Hematopoietic multipotent progenitor cell treated with erythropoietin and hydrocortisone succinate and interleukin-3 and kit ligand, for 6 days (in vitro differentiated cells): Measurements from ENCODE around the gene CCL27.
A peak's percentile ranks its signal among the peaks of the same experiment; 100 is the strongest.

Experiments
- DNase-seq: peaks from one replicate; pipeline ENCODE4 v3.0.0-alpha.2; 2015

CCL27 gene

DNA sequence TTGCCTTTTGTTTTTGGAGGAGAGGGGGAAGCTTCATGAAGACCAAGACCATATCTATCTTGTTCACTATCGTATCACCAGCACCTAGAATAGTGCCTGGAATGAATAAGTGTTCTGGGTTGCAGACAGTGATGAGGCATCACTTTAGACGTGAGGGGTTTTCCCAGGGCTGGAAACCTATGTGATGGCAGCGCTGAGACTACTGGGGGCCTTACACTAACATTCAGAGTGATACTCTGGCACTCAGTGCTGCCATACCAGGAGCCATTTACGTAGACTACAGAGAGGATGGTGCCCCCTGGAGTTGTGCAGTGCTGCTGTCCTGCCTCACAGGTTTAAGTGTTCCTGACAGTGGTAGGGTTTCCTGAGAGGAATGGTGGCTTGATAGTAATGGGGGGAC lies 21.7 kb upstream of the CCL27 start:
- DNase-seq, result no peak

DNA sequence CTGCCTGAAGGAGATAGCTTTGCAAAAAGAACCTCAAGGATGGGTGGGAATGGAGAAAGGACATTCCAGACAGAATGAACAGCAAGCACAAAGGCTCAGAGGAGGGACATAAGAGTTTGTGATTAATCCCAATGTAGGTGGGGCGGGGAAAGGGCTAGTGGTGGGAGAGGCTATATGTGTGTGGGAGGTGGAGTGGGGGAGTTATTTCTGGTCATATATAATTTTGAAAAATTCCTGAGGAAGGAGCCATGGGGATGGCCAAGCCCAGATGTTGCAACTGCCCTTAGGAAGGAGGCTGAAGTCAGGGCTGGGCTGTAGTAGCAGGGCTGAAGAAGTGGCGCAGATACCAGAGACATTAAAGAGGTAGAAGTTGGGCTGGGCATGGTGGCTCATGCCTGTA lies 13.4 kb upstream of the CCL27 start:
- DNase-seq, result no peak

DNA sequence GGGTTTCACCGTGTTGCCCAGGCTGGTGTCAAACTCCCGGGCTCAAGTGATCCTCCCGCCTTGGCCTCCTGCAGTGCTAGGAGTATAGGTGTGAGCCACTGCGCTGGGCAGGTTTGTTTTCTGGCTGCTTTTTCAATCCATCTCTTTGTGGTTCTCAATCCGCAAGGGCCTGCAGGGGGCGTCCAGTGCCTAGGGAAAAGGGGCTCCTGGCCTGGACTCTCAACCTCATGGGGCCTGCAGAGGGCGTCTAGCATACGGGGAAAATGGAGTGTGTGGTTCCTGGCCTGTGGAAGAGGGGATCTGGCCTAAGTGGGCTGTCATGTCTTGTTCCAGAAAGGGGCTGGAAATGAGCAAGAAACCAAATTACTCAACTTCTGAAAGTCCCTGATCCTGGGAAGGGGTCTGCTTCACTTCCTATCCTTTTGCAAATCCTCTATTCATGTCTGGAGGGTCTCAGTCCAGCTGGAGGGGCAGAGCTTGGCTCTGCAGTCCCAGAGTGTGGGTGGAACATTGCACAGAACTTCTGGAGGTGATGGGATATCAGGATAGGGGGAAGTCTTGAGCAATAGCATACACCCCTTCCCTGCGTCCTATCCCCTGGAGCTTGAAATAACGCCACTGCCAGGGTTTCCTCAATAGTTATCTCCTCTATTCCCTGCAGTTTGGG lies 12.7 kb upstream of the CCL27 start:
- peak; percentile 93 for DNase-seq

DNA sequence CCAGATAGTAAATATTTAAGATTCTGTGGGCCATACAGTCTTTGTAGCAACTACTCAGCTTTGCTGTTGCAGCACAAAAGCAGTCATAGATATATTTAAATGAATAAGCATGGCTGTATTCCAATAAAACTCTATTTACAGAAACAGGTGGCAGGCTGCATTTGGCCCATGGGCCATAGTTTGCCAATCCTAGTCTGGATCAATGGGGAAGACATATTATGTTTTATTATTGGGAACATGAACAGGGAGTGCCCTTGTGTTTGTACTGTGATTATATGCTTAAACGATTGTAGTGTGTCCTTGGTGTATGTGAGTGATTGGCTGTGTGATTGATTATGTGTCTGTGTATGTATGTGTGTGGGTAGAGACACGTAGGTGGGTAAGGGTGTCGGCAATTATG lies 12.0 kb upstream of the CCL27 start:
- no peak for DNase-seq

DNA sequence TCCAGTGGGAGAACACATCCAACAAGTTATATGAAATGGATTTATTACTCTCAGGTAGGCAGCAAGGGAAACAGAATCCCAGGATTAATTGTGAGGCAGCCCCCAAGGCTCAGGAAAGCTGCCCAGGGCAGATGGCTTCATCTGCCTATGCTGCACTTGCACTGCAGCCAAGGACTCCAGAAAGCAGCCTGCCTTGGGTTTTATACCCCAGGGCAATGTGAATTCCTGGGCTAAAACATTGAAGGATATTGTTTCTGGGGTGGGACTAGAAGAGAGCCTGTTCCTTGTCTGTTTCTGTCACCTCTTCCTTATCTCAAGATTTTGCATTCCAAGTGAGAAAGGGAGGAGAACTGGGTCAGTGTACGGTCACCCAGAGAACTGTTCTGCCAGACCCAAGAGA lies 8.8 kb upstream of the CCL27 start:
- no peak for DNase-seq

DNA sequence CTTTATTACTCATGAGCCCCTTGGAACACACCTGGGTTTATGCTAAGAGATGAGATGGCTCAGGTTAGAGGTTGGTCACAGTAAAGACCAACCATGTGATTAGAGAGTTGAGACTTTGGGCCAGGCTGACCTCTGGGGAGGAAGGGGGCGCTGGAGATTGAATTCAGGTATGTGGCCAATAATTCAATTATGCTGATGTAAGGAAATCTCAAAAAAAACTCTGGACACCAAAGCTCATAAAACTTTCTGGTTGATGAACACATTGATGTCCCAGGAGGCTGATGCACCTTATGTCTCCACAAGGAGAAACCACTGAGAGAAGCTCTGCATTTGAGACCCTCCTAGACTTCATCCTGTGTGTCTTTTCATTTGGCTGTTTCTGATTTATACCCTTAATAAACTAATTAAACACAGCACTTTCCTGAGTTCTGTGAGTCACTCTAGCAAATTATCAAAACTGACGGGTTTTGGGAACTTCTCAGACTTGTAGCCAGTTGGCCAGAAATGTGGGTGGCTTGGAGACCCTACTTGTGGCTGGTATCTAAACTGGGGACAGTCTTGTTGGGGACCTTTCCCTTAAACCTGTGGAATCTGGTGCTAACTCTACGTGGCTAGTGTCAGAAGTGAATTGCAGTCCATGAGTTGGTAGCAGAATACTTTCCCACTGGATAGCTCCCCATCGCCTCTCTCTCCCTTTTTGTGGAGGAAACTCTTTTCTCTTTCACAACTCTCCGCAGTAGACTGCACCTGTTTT lies 7.5 kb upstream of the CCL27 start:
- DNase-seq, result no peak

DNA sequence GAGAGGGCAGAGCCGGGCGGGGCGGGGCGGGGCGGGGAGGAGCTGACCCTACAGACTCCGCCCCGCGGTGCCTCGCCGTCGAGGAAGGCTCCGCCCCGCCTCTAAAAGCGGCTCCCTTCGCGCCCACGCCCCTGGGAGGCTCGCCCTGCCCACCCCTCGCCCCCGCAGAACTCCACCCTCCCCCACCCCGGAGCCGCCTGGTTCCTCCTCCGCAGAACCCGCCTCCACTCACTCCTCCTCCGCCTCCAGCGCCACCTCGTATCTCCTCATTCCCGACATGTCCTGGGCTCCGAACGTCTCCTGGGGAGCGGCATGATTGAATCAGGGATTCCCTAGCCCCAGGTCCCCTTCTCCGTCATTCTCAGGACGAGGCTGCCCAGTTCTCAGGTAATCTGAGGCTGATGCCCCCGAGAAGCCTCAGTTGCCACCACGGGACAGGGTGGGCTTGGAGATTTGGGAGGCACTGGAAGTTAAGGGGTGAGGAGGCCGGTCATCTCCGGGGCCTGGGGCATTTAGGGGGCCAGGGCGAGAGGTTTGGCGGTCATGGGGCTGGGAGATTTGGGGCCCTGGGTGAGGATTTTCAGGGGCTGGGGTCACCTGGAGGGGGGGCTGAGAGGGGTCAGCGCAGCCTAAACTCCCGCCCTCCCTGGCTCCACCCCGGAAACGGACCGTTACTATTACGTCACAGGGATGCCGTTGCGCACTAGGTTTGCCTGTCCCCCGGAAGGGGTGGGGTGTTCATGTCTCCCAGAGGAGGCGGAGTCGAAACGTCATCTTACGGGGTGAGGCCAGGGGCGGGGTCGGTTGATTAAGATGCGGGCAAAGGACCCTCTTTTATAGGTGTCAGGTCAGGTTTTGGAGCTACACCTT lies 3.2 kb upstream of the CCL27 start:
- peak; percentile 97 for DNase-seq

DNA sequence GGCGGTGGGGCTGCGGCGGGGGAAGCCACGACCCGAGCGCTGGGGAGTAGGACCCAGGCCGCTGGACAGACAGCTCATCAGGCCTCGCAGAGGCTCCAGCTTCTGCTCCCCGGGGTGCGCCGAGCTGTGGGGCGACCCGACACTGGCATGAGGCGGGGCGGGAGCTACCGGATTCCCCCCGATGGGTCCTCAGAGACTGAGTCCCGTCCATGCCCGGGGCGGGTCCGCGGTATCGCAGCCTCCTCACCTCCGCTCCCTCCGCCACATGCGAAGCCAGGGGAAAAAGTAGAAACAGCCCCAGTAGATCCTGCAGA lies 2.6 kb upstream of the CCL27 start:
- no peak for DNase-seq

DNA sequence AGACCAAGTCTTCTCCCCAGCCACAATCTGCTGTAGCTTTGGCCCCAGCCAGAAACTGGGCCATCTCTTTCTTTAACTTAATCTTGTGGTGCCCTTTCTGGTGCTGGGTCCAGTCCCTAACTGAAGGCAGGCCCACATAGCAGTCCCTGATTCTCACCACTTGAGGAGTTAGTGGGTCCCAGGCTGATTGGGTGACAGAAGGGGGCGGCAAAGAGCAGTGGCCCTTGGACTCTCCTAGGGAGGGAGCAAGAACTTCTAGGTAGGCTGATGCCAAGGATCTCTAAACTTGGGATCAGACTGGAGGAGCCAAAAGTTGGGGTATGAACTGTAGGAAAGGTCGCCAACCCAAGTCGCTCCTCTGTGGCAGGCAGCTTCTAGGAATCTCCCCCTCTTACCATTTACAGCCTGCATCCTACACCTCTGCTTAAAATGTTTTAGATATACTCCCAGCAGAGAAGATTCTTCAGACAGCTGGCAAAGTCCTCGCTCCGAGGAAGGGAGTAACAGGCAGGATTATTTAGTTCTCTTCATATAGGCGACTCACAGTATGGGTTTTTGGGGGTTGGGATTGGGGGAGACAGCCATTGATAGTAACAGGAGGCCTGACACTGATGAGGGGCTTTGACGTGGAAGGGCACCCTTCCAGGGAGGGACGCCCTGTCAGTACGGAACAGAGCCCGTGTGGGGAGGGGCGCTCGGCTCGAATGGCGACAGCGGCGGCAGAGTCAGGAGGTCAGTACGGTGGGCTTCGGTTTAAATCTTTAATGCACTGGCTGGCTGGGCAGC lies 2.0 kb upstream of the CCL27 start:
- peak; percentile 92 for DNase-seq

DNA sequence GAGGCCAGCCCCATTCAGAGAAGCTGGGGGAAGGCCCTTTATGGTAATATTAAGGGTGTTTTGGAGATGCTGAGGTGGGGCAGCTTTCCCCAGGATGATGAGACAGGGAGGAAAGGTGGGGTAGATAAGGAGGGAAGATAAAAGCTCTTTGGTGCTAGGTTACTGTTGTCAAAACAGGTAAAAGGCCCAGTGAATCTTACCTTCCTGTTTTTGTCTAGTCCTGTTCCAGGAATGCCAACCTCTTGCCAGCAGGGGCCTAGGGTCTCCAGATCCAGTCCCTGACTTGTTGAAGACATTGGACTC lies 797 bp upstream of the CCL27 start:
- no peak for DNase-seq

DNA sequence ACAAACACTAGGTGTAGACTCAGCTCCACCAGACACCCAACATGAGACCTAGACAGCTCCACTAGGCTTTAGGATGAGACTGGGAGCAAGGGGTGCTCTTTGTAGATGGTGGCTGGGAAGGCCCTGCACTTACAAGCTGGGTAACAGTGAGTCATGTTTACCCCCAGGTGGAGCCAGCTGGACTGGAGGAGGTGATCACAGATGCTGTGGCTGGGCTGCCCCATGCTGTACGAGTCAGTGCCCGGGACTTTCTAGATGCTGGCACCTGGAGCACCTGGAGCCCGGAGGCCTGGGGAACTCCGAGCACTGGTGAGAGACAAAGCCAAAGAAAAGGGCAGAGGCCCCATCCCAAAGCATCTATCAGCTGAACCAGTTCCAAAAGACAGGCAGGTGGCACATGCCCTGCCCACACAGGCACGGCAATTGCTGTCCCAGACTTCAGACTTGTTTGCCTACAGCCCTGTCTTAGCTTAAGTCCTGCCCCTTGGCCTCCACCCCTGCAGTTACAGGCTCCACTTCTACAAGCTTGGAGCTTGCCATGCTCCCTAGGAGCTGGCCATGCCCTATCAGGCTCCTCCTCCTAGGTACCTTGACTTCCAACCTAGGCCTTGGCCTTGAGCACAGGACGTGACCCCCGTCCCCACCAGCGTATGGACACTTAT lies 2.7 kb downstream of the CCL27 start:
- no peak for DNase-seq

DNA sequence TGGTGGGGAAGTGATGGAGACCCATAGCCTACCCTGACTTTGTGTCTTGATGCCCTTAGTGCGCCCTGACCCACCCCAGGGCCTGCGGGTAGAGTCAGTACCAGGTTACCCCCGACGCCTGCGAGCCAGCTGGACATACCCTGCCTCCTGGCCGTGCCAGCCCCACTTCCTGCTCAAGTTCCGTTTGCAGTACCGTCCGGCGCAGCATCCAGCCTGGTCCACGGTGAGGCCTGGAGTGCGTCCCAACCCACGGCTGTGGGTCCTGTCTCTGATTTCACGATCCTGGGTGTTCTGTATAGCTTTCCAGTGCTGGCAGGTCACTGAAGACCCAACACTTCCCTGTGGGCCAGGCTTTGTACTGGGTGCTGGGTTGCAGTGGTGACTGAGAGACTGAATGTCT lies 4.0 kb downstream of the CCL27 start:
- no peak for DNase-seq

DNA sequence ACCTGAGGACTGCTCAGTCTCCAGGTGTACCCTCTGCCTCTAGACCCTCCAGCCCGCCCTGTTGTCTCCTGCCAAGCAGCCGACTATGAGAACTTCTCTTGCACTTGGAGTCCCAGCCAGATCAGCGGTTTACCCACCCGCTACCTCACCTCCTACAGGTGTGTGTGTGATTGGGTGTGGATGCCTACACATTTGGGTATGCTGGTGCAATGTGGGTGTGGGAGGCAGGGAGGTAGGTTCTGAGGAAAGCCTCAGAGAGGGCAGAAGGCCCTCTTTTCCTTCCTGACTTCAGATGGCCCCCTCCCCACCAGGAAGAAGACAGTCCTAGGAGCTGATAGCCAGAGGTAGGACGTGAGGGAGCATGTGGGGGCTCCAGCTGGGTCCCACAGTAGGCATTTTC lies 5.5 kb downstream of the CCL27 start:
- no peak for DNase-seq

DNA sequence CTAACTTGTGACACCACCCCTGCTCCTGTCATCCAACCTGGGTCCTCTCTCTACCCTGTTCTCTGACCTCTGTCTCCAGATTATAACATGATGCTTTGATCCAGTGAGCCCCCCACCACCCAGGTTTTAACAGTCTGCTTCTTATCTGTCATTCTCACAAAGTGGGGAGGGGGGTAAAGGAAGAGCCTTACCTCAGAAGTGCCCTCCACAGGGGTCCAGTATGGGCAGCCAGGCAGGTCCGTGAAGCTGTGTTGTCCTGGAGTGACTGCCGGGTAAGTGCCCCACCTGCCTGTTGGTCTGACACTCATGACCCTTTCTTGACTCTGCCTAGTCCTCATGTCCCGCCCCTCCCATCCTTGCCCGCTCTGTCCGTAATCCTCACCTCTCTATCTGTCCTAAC lies 7.1 kb downstream of the CCL27 start:
- no peak for DNase-seq

DNA sequence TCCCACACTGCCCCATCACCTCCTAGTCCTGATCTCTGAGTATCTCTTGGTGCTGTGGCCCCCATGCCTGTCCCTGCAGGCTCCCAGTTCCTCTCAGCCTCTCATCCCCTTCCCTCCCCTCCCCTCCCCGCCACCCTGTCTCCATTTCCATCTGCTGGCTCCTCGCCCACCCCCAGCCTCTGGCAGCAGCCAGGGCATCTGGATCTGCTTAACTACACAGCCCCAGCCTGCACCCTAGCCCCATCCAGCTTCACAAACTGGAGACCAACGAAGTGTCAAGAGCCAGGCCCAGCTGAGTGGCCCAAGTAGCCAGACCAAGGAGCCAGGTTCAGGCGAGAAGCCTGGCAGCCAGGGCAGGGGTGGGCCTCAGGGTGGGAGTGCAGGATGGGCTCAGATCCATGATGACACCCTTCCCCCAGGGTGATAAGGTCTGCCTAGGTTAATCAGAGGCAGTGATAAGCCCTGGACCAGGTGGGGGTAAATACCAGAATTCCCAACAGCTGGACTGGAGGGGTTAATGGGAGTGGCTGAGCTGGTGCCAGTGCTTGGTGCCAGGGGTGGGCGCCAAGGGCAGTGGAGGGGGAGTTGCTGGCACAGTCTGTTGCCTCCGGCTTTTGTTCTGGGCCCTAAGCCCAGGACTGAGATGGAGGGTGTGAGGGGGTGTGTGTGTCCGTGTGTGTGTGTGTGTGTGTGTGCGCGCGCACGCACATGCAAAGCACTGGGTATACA lies 8.0 kb downstream of the CCL27 start:
- no peak for DNase-seq

DNA sequence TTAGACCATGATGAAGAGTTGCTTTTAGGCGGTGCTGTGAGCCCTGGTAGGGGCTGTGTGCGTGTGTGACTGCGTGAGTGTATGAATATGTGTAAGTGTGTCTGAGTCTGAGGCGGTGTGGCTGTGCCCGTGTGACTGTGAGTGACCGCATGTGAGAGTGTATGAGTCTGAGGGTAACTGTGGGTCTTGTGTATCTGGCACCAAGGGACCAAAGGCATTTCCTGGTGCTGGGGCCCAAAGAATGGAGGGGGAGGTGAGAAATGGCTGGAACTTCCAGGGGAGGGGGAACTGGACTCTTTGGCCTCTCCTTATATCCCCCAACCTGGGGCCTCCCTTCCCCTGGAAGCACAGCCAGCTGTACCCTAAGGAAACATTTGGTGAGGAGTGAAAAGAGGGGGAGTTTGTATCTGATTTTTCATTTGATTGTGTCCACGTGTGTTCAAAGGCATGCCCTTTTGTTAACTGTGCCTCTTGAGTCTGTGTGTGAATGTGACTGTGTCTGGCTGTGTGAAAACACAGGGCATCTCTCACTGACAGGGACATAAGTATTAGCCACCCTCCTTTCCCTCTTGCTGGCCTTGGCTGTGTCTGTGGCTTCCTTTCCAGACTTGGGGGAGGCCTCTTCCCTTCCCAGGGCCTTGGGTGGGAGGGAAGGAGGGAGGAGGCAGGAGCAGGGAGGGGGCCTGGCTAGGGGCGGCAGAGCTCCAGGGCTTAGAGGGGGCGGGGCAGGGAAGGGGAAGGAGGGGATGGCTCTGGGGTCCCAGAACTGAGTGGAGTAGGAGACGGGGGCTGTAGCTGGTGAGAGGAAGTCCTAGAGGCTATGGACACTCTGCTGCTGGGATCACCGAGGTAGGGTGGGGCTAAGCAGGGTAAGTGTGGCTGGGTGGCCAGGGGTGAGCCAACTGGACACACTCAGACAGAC lies 9.0 kb downstream of the CCL27 start:
- no peak for DNase-seq

DNA sequence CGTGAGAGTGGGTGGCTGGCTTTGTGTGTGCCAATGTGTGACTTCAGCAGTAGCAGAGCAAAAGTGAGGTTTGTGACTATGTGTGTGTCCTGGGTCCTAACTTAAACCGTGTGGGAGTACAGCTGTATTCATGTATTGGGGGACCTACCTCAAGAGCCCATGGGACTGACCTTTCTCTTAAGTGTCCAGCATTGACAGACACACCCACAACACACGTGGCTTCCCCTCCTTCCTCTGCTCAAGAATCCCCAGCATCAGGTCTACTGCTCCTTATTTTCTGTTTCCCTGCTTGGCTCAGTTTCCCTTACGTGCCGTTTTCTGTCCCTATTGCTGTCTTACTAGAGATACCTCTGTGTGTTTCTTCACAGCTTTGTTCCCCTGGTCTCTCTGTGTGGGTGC lies 9.9 kb downstream of the CCL27 start:
- DNase-seq, result no peak

DNA sequence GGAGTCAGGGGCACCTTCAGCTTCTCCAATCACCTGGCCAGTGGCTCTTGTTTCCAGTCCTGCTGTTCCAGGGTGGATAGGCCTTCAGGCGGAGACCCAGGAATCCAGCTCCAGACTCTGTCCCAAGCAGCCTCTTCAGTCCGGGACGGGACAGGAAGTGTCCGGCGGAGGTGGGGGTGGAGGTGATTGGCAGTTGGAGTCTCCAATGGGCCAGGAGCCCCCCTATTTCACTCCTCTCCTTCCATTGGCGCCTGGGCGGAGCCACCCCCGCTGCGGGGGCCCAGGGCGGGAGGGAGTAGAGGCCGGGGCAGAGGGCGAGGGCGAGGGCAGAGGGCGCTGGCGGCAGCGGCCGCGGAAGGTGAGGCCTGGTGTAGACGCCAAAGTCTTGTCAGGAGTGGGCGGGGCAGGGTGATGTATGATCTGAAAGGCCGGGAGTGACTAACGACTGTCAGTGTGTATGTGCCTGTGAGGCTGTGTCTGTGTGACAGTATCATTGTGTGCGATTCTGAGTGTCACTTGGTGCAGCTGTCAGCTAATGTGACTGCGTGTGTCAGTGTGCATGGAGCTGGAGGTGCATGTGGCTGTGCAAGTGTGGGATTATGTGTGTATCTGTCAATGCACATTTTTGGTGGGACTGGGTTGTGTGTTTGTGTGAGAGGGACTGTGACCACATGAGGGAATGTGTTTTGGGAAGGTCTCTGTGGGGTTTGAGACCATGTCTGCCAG lies 10.4 kb downstream of the CCL27 start, which contains the start of gene IL11RA:
Gene IL11RA (plus strand): TSS at position 310 of the 726 bp plus-strand sequence. CDS start 3,033 bp downstream, outside the sequence.
- DNase-seq, result peak; percentile 90

DNA sequence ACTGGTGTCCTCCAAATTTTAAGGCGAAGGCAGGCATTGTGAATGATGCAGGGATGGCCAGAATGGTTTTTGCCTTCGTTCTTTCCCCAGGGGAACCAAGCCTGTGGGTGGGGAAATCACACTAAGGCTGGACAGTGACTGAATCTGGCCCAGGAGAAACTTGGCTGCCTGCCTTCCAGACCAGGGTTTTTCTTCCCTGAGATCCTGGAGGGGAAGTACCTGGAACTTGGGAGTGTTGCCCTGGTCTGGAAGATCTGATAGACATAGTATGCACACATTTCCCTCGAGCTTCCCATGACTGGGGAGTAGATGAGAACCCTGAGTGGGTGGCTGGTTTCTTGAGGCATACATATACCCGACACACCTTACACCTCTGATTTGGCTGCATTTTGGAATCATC lies 11.1 kb downstream of the CCL27 start:
- no peak for DNase-seq

DNA sequence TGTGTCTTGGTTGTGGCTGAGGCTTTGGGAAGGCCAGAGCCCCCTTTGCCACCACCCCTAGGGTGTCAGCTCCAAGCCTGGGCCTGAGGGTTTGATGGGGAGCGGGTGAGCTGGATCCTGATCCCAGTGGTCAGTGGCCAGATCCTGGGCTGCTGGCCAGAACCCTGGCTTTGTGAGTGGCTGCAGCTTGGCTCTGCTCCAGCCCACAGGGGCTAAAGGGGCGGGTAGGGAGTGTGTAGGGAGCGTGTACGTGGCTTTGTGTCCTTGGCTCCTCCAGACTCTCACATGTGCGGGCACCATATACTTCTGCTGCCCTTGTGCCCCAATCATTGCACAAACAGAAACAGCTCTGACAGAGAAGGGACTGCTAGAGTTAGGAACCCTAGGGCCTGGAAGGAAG lies 11.6 kb downstream of the CCL27 start:
- DNase-seq, result no peak
